GM18526 (cell line): ENCODE results near the gene CNOT10.

ENCODE experiments used
- POLR2A ChIP-seq: IDR thresholded peaks from 3 replicates; pipeline ENCODE4 v1.6.1; 2011; ENCODE audit not compliant: insufficient read length; ENCODE audit errors: extremely low read depth

CNOT10 gene

GRCh38 chr3:32684800-32685542, at the start of gene CNOT10:
TSS of gene CNOT10 (plus strand) at chr3:32685188. CDS start at chr3:32685461, 273 bp downstream.
- TF ChIP-seq POLR2A: peak; percentile 55

- no peak for TF ChIP-seq POLR2A
These were observed 44.0 kb upstream of the CNOT10 start for GRCh38 chr3:32640939-32641338.

- no peak for TF ChIP-seq POLR2A
These were observed 43.6 kb upstream of the CNOT10 start for GRCh38 chr3:32641356-32641755.

GRCh38 chr3:32643354-32643753, 41.6 kb upstream of the CNOT10 start:
- no peak for TF ChIP-seq POLR2A

GRCh38 chr3:32643816-32644215, 41.2 kb upstream of the CNOT10 start:
- no peak for TF ChIP-seq POLR2A

- TF ChIP-seq POLR2A: no peak
These were observed 40.6 kb upstream of the CNOT10 start for GRCh38 chr3:32644380-32644779.

GRCh38 chr3:32646761-32647160, 38.2 kb upstream of the CNOT10 start:
- no peak for TF ChIP-seq POLR2A

- no peak for TF ChIP-seq POLR2A
These were observed 29.8 kb upstream of the CNOT10 start for GRCh38 chr3:32655167-32655566.

- TF ChIP-seq POLR2A: no peak
These were observed 24.4 kb upstream of the CNOT10 start for GRCh38 chr3:32660634-32661033.

GRCh38 chr3:32662647-32663046, 22.3 kb upstream of the CNOT10 start:
- no peak for TF ChIP-seq POLR2A

- TF ChIP-seq POLR2A: no peak
These were observed 17.9 kb upstream of the CNOT10 start for GRCh38 chr3:32667072-32667582.

GRCh38 chr3:32675164-32675563, 9.8 kb upstream of the CNOT10 start:
- no peak for TF ChIP-seq POLR2A

- no peak for TF ChIP-seq POLR2A
These were observed 9.3 kb upstream of the CNOT10 start for GRCh38 chr3:32675650-32676049.

- no peak for TF ChIP-seq POLR2A
These were observed 3.2 kb upstream of the CNOT10 start for GRCh38 chr3:32681811-32682210.

GRCh38 chr3:32684029-32684799, 774 bp upstream of the CNOT10 start:
- no peak for TF ChIP-seq POLR2A

- TF ChIP-seq POLR2A: no peak
These were observed 676 bp downstream of the CNOT10 start for GRCh38 chr3:32685543-32686185.
